Measurements from ENCODE around the gene SGCE.

DNA sequence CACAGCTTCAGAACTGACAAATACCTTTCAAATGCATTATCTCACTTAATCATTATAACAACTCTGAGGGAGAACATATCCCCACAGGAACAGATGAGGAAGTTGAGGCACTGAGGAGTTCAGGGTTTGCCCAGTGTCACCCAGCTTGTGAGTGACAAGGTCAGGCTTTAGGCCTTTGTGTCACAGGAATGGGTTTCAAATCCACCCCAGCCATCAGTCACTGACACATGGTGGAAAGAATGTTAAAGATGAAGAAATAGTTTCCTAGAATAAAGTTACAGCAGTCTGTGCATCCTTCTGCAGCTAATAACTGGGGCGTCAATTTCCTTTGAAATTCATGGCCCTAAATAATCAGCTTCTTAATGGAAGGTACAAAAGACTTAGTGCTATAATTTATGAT is 37.8 kb downstream of the SGCE start:
- TF ChIP-seq, protein P1, sequence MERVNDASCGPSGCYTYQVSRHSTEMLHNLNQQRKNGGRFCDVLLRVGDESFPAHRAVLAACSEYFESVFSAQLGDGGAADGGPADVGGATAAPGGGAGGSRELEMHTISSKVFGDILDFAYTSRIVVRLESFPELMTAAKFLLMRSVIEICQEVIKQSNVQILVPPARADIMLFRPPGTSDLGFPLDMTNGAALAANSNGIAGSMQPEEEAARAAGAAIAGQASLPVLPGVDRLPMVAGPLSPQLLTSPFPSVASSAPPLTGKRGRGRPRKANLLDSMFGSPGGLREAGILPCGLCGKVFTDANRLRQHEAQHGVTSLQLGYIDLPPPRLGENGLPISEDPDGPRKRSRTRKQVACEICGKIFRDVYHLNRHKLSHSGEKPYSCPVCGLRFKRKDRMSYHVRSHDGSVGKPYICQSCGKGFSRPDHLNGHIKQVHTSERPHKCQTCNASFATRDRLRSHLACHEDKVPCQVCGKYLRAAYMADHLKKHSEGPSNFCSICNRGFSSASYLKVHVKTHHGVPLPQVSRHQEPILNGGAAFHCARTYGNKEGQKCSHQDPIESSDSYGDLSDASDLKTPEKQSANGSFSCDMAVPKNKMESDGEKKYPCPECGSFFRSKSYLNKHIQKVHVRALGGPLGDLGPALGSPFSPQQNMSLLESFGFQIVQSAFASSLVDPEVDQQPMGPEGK (CRISPR knock-in tag; IDR thresholded peaks at IDR 0.05; ENCODE audit: borderline replicate concordance), result no peak
- TF ChIP-seq ZFP30 (CRISPR knock-in tag; IDR thresholded peaks at IDR 0.05), result no peak
- TF ChIP-seq, protein P2, sequence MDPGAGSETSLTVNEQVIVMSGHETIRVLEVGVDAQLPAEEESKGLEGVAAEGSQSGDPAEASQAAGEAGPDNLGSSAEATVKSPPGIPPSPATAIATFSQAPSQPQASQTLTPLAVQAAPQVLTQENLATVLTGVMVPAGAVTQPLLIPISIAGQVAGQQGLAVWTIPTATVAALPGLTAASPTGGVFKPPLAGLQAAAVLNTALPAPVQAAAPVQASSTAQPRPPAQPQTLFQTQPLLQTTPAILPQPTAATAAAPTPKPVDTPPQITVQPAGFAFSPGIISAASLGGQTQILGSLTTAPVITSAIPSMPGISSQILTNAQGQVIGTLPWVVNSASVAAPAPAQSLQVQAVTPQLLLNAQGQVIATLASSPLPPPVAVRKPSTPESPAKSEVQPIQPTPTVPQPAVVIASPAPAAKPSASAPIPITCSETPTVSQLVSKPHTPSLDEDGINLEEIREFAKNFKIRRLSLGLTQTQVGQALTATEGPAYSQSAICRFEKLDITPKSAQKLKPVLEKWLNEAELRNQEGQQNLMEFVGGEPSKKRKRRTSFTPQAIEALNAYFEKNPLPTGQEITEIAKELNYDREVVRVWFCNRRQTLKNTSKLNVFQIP (CRISPR knock-in tag; IDR thresholded peaks at IDR 0.05; ENCODE audit: borderline replicate concordance, low read depth), result no peak
- no peak for TF ChIP-seq ISL1 (CRISPR knock-in tag; IDR thresholded peaks at IDR 0.05)
- TF ChIP-seq TOX (CRISPR knock-in tag; IDR thresholded peaks at IDR 0.05; ENCODE audit: borderline replicate concordance), result no peak
- TF ChIP-seq, protein P3, sequence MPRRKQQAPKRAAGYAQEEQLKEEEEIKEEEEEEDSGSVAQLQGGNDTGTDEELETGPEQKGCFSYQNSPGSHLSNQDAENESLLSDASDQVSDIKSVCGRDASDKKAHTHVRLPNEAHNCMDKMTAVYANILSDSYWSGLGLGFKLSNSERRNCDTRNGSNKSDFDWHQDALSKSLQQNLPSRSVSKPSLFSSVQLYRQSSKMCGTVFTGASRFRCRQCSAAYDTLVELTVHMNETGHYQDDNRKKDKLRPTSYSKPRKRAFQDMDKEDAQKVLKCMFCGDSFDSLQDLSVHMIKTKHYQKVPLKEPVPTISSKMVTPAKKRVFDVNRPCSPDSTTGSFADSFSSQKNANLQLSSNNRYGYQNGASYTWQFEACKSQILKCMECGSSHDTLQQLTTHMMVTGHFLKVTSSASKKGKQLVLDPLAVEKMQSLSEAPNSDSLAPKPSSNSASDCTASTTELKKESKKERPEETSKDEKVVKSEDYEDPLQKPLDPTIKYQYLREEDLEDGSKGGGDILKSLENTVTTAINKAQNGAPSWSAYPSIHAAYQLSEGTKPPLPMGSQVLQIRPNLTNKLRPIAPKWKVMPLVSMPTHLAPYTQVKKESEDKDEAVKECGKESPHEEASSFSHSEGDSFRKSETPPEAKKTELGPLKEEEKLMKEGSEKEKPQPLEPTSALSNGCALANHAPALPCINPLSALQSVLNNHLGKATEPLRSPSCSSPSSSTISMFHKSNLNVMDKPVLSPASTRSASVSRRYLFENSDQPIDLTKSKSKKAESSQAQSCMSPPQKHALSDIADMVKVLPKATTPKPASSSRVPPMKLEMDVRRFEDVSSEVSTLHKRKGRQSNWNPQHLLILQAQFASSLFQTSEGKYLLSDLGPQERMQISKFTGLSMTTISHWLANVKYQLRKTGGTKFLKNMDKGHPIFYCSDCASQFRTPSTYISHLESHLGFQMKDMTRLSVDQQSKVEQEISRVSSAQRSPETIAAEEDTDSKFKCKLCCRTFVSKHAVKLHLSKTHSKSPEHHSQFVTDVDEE (CRISPR knock-in tag; IDR thresholded peaks at IDR 0.05), result no peak
- TF ChIP-seq ARNTL (CRISPR knock-in tag; IDR thresholded peaks at IDR 0.05; ENCODE audit: borderline replicate concordance, low read depth), result no peak
- no peak for TF ChIP-seq CREB5 (CRISPR knock-in tag; IDR thresholded peaks at IDR 0.05; ENCODE audit: low read depth)
- TF ChIP-seq OSR1 (CRISPR knock-in tag; IDR thresholded peaks at IDR 0.05), result no peak
- no peak for TF ChIP-seq TCF4 (CRISPR knock-in tag; IDR thresholded peaks at IDR 0.05; ENCODE audit: borderline replicate concordance)
- no peak for TF ChIP-seq ZC3H10 (CRISPR knock-in tag; IDR thresholded peaks at IDR 0.05)
